Fibroblast of villous mesenchyme (primary cell): ENCODE measurements around the gene KCNQ1. TPM values are rescaled to one million over a fixed set of nuclear protein-coding genes. Genes with fewer than 3 reads are reported as not detected.

Experiments used
- DNase-seq: peaks from one replicate; pipeline ENCODE4 v3.0.0-alpha.2; 2010; ENCODE audit warnings: low read depth
- H3K4me3 ChIP-seq: 2 replicates; pipeline ENCODE4 v1.5.1; 2011; ENCODE audit warnings: low read depth, mild to moderate bottlenecking, low read length
- CTCF ChIP-seq: IDR thresholded peaks from 2 replicates; pipeline ENCODE4 v1.5.1; 2012; ENCODE audit warnings: low read depth, mild to moderate bottlenecking, low read length; ENCODE audit not compliant: insufficient read depth
- total RNA-seq: library from RNA; depleted of rRNA; stranded (reverse); fragments of >200 nt; gene quantifications from 2 replicates; pipeline ENCODE4 v1.2.3, GENCODE V29; 2012

Gene KCNQ1
- total RNA-seq, 1 donor, result not detected

- TF ChIP-seq CTCF, result no peak
- H3K4me3 ChIP-seq, result no peak overlapping the region
- no peak for DNase-seq
These were observed 321.4 kb downstream of the KCNQ1 start for GRCh38 chr11:2766166-2766565.

DNA sequence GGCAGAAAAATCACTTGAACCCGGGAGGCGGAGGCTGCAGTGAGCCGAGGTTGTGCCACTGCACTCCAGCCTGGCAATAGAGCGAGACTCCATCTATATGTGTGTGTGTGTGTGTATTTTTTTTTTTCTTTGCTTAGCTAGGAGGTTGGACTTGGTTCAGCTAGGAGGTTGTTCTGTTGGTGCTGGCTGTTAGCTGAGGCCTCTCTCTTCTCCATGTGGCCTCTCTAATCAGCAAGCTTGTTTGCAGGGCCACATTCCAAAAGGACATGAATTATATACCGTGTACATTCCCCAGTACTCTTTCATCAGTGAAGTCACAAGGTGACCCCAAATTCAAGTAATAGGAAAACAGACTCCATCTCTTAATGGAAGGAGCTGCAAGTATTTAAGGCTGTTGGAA, 322.3 kb downstream of the KCNQ1 start:
- H3K4me3 ChIP-seq, result no peak overlapping the region
- no peak for DNase-seq
- TF ChIP-seq CTCF, result no peak

- no peak for TF ChIP-seq CTCF
These were observed 323.0 kb downstream of the KCNQ1 start for GRCh38 chr11:2767801-2768200.

DNA sequence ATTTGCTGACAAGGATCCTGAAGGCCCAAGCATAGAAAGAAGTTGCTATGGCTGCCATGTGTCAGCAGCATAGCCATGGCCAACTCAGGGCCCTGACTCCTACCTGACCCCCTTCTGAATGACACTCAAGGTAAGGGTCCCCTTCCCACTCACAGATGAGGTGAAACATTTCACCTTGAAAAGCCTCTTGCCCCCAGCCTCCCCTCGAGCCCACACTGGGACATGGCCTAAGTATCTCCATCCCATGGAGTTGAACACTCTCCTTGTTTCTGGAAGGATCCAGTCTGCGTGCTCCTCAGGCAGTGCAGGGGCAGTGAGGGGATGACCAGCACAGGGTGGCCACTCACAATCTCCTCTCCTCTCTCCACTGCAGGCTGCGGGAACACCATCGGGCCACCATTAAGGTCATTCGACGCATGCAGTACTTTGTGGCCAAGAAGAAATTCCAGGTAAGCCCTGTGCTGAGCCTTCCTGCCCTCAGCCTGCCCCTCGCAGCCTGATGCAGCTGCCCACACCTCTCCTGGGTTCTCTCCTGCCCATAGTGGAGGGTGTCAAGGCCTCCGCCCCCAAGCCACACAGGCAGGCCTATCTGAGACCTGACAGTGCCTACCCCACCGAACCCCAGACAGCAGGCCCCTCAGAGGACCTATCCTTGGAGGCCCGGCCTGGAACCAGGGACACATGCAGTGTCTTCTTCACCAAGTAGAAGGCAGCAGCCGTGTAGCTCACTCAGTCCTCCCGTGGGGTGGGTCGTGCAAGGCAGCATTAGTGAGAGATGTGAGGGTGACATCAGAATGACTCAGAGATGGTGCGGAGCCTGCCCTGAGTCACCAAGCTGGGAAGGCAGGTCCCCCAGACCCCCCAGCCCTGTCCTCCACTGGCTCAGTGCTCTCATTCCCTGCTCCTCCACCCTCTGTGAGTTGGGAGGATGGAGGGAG, 323.9 kb downstream of the KCNQ1 start:
- H3K4me3 ChIP-seq, result no peak overlapping the region
- no peak for TF ChIP-seq CTCF

More at GRCh38 chr11:2767801-2768200, 323.0 kb downstream of the KCNQ1 start:
- DNase-seq, result no peak
- no peak overlapping the region for H3K4me3 ChIP-seq

DNA sequence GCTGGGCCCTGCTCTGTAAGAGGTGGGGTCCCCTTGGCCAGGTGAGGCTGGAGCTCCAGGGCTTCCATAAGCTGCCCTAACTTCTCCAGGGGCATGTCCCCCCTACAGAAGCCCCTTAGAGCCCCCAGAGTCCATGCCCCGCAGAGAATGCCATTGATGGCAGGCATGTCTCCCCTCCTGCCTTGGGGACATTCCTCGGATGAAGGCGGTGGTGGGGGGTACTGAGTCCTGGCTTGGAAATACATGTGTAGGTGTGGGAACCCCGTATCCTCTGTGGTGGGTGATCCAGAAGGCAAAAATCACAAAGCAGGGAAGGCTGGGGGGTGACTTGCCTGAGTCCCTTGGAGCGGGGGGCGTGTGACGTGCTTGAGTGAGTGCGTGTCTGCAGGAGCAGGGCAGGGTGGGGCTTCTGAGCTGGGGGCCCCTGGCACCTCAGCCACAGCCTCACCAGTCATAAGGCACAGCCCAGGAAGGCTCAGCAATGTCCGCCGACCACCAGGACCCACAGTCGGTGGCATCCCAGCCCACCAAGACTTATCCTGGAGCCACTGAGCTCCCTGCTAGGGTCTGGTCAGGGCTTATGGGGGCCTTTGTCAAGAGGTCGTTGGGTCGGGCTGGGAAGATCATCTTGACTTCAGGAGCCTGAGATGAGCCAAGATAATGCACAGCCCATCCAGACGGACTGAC, 324.7 kb downstream of the KCNQ1 start:
- no peak for DNase-seq
- no peak for TF ChIP-seq CTCF
- no peak overlapping the region for H3K4me3 ChIP-seq

More for the DNA sequence above, 323.9 kb downstream of the KCNQ1 start:
- DNase-seq, result peak; percentile 43

GRCh38 chr11:2770096-2770751, 325.4 kb downstream of the KCNQ1 start:
- H3K4me3 ChIP-seq, result no peak overlapping the region
- TF ChIP-seq CTCF, result no peak
- DNase-seq, result no peak
